DMS53 treated with DMSO at 0.1 percent for 48 hours (cell line): ENCODE measurements around the gene CCM2.

ENCODE experiments used
- DNase-seq: peaks from one replicate; lab custom pipeline; 2025; ENCODE audit not compliant: unreplicated experiment; lab: John Stamatoyannopoulos, UW

CCM2 gene

GRCh38 chr7:45000093-45001032 is at the start of gene CCM2:
Gene CCM2 (plus strand): TSS chr7:45000201. CDS start chr7:45000334, 133 bp downstream.
- no peak for DNase-seq

DNA sequence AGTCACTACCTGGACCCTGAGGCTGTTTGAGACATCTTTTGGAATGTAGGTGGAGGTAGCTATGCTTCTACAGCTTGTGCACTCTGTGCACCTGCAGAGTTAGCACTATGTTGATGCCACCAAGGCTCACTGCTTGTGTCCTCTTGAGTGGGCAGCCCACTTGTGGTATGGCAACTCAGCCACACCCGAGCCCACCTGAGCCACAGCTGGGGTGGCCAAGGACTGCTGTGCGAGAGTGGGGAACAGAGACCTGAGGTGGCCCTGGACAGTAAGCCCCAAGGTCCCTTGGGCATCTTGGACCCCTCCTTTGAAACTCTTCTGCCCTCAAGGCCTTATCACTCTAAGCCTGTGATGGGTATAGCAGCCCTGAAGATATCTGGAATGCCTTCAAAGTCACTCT is 46.8 kb upstream of the CCM2 start:
- DNase-seq: no peak

DNA sequence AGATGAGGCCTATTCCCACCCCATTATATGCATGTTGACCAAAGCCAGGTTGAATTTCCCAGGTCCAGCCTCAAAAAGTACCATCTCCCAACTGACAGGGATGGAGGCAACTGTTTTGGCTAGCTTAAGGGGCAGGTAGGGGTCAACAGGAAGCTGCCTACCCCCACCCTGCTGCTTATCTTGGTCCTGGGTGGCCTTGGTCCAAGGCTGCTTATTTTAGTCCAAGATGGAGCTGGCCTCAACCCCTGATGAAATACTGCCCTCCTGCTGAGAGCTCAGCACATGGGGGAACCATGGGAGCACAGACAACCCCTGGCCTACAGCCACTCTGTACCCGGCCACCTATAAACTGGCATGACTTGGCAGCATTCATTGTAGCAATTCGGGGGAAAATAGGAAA is 44.3 kb upstream of the CCM2 start:
- DNase-seq: no peak

DNA sequence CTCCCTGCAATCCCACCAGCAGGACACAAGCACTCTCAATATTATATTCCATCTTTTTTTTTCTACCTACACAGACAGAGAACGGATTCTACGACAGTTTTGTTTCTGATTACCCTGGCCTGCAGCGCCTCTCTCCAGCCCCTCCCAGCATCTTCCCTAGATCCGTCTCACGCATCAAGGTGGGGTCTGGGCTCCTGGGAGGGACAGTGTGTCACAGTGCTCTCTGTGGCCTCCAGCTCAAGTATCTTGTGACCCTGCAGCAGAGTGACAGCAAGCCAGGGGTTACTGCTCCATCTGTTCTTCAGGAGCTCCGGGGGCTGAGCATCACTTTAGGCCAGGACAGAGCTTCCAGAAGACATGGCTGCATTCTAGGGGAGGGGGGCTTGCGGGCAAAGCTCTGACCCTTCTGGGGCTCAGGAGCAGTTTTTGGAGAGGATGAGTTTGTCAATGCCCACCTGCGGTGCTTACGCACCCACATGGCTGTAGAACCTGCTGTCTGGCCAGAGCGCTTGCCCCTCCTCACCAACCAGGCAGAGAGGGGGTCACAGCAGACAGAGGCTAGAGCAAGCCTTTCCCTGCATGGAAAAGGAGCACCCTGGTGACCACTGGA is 43.7 kb upstream of the CCM2 start:
- DNase-seq: no peak

GRCh38 chr7:44958645-44959344 is 41.2 kb upstream of the CCM2 start:
- DNase-seq: no peak

DNA sequence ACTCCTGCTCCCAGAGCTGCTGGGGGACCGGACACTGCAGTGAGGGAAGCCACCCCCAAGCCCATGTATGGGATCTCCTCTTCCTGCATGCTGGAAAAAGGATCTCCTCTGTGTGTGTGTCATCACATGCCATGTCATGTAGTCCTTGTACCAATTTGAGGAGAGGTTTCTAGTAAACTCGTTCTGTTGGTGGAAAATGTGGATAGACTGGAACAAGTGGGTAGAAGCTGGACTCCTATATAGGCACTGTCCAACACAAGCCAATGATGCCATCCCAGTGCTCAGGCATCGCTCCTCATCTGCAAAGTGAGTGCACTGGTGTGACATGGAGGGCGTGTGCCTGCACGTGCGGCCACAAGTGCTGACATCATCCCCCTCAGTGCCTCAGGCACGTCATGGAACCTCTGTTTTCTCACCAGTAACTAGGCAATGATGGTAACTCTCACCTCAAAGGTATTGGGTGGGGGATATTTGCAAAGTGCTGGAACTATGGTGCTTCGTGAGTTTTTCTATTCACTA is 40.5 kb upstream of the CCM2 start:
- no peak for DNase-seq

DNA sequence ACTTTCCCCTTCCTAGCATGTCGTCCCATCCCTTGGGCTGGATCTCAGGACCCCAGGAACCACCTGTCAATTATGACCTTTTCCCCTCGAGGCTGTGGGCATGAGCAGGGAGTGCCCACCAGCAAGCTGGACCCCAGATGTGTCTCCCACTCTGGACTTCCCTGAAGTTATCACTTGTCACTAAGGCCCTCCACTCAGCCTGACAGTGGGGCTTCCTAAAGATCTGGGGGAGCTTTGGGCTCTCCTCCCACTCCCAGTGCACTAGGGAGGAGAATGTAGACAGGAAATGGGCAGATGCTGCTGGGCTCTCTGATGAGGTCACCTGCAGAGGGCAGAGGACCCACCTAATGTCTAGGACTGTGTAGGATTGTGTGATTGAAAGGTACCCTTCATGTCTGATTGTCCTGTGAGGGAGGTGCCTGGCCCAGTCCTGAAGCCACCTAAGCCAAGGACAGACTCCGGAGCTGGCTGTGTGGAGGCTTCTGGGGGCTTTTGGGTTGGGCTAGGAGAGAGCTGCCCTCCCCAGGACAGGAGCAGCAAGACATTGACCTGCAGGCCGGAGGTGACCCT is 39.9 kb upstream of the CCM2 start:
- no peak for DNase-seq

- no peak for DNase-seq
These were observed 38.0 kb upstream of the CCM2 start for GRCh38 chr7:44961844-44962482.

- DNase-seq: no peak
These were observed 37.3 kb upstream of the CCM2 start for GRCh38 chr7:44962483-44963251.

GRCh38 chr7:44963364-44964290 is 36.4 kb upstream of the CCM2 start:
- no peak for DNase-seq

GRCh38 chr7:44964384-44964830 is 35.6 kb upstream of the CCM2 start:
- DNase-seq: no peak

DNA sequence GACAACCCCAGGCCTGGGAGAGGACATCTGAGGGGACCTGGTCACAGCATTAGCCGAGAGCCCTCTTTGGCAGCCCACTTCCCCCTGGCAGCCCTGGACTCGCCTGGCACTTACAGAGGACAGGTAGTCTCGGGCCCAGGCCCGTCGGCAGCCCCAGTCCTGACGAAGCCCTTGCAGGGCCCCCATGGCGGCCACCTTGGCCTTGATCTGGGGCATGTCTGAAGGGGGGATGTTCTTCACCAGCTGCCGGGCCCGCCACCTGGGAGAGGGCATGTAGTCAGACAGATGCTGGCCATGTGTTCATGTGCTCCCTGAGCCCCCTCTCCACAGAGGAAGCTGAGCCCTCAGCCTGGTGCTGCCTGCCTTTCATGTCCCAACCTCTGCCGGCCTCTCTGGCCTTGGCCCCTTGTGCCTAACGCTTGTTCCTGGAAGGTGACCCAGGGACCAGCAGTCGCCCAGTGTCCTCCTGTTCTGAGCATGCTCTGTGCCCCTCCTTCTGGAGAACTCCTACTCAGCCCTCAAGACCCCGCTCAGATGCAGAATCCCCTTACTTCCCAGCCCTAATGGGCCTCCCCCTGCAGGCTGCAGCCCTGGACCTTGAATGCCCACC is 35.1 kb upstream of the CCM2 start:
- no peak for DNase-seq

DNA sequence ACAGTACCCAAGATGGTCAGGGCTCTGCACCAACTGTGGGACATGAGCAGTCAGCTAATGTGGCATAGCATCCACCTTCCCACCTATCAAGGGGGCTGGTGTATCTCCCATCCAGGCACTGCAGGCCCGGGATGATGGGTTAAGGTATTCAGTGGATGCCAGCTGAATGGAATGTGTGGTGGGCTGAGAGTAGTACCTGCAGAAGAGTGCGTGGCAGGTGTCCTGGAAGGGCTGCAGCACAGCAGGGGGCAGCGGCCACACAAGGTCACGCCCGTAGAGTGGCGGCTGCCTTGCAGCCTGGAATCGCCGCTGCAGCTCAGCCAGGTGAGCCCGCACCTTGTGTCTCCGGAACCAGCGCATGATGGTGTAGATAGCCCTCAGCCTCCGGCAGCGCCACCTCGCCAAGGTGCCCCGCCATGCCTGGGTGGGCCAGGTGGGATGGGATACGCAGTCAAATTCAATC is 34.5 kb upstream of the CCM2 start:
- DNase-seq: no peak

DNA sequence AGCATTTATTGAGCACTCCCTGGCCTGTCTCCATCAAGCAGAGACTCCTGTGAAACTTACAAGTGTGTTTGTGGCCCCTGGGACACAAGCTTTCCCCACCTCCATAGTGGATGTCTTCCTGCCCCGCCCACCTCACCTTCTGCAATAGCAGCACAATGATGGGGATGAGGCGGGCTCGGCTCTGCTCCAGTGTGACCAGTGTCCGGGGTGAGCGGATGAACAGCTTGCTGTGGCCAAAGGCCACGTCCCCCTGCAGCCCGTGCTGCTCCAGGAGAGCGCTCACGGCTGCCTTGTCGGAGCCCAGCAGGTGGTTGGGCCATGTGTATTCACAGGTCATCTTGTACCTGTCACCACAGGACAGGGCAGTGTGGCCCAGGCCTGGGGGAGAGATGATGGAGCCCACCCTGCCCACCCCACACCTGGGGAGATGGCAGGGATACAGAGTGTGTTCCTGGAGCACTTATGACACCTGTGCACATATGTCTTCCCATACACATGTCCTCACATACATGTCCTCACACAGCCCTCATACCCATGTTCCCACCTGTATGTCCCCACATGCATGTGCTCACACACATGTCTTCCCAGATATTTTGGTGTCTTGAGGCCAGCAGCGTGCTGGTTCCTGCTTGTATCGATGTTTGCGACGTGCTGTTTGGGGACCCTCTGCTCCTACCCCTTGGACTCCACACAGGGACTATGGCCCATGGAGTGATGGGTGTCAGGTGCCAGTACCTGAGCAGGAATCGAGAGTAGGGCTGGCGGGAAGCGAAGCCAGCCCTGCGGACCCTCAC is 33.9 kb upstream of the CCM2 start:
- no peak for DNase-seq

DNA sequence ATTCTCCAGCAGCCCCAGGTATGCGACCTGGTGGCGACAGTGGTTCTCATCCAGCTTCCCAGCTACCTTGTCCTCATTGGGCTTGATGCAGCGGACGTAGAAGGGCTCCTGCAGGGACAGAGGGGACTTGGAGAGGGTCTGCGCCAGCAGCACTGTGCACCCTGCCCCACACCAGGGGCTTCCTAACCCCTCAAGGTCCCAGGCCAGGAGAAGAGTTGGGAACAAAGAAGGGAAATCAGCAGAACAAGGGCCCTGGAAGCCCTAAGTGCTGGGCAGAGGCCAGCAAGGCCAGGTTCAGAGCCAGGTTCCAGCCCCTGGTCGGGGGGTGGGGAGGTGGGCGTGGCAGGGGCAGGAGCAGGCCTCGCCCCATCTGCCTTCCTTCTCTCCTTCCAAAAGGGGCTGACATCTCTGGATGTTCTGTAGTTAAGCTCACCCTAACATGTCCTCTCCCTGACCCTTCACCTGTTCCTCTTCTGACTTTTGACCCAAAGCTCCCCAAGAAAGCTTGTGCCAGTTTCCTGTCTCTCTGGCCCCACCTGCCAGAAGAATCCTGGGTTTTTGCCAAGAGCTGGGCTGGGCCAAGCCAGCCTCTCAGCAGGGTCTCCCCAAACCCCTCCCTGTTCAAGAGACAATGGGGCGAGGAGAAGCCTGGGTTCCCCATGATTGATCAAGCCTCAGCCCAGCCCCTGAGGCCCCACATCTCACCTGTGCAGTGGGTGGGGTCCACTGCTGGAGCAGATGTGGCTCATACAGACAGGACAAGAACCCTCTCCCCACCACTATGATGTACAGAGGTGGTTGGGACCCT is 33.1 kb upstream of the CCM2 start:
- DNase-seq: no peak

GRCh38 chr7:44967571-44968446 is 32.2 kb upstream of the CCM2 start:
- no peak for DNase-seq
